HCT116 (cell line): ENCODE measurements around the gene KIAA1143.

Experiments
- CTCF ChIP-seq, 3 experiments: fragments of 200-600 bp in 1 of 3; sonication (generic) in 1 of 3; IDR thresholded peaks in 2 of 3; conservative IDR thresholded peaks in 1 of 3; 2 replicates each; pipeline ENCODE4 v1.5.1; 2012 to 2017; ENCODE audit warnings: low read depth in 2 of 3, low read length in 2 of 3, antibody characterized with exemption in 1 of 3, borderline replicate concordance in 1 of 3, control low read depth in 1 of 3, mild to moderate bottlenecking in 1 of 3, mixed read lengths in 1 of 3, mixed run types in 1 of 3, moderate library complexity in 1 of 3; ENCODE audit not compliant: insufficient read depth in 1 of 3
- ELF1 ChIP-seq: IDR thresholded peaks from 2 replicates; pipeline ENCODE4 v1.6.1; 2012; ENCODE audit warnings: low read depth, borderline replicate concordance
- FOSL1 ChIP-seq: IDR thresholded peaks from 2 replicates; pipeline ENCODE4 v1.6.1; 2012; ENCODE audit warnings: low read depth
- MAX ChIP-seq: IDR thresholded peaks from 2 replicates; pipeline ENCODE4 v1.6.1; 2012
- POLR2A ChIP-seq: IDR thresholded peaks from 2 replicates; pipeline ENCODE4 v1.7.0; 2011; ENCODE audit warnings: borderline replicate concordance; ENCODE audit not compliant: insufficient read depth, insufficient read length; ENCODE audit errors: extremely low read depth
- RAD21 ChIP-seq: IDR thresholded peaks from 2 replicates; pipeline ENCODE4 v1.6.1; 2012; ENCODE audit warnings: low read depth, mild to moderate bottlenecking
- SP1 ChIP-seq: IDR thresholded peaks from 2 replicates; pipeline ENCODE4 v1.6.1; 2012; ENCODE audit warnings: low read depth
- SRF ChIP-seq: IDR thresholded peaks from 2 replicates; pipeline ENCODE4 v1.6.1; 2012; ENCODE audit warnings: low read depth
- ZFX ChIP-seq: fragments of 450-650 bp; IDR thresholded peaks from 2 replicates; pipeline ENCODE4 v1.6.1; 2017

- no peak for TF ChIP-seq FOSL1
- no peak for TF ChIP-seq CTCF (IDR thresholded peaks at IDR 0.05 in 2 of 3, conservative IDR thresholded peaks at IDR 0.05 in 1 of 3; ENCODE audit: borderline replicate concordance in 1 of 3, insufficient read depth in 1 of 3, low read depth in 2 of 3, low read length in 2 of 3)
- no peak for TF ChIP-seq MAX
- TF ChIP-seq SP1 = no peak
- no peak for TF ChIP-seq ZFX
- no peak for TF ChIP-seq POLR2A
- no peak for TF ChIP-seq RAD21
- no peak for TF ChIP-seq SRF
- TF ChIP-seq ELF1 = no peak
Observed at GRCh38 chr3:44722103-44722401, 39.4 kb downstream of the KIAA1143 start.
